ENCODE measurements around the gene RNF135.
"Not testable (repeated sequence)": the region's sequence is repeated elsewhere in the genome, so short reads cannot be mapped to it uniquely, and the experiment has no call there.

The RNF135 gene, protein sequence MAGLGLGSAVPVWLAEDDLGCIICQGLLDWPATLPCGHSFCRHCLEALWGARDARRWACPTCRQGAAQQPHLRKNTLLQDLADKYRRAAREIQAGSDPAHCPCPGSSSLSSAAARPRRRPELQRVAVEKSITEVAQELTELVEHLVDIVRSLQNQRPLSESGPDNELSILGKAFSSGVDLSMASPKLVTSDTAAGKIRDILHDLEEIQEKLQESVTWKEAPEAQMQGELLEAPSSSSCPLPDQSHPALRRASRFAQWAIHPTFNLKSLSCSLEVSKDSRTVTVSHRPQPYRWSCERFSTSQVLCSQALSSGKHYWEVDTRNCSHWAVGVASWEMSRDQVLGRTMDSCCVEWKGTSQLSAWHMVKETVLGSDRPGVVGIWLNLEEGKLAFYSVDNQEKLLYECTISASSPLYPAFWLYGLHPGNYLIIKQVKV

DNA sequence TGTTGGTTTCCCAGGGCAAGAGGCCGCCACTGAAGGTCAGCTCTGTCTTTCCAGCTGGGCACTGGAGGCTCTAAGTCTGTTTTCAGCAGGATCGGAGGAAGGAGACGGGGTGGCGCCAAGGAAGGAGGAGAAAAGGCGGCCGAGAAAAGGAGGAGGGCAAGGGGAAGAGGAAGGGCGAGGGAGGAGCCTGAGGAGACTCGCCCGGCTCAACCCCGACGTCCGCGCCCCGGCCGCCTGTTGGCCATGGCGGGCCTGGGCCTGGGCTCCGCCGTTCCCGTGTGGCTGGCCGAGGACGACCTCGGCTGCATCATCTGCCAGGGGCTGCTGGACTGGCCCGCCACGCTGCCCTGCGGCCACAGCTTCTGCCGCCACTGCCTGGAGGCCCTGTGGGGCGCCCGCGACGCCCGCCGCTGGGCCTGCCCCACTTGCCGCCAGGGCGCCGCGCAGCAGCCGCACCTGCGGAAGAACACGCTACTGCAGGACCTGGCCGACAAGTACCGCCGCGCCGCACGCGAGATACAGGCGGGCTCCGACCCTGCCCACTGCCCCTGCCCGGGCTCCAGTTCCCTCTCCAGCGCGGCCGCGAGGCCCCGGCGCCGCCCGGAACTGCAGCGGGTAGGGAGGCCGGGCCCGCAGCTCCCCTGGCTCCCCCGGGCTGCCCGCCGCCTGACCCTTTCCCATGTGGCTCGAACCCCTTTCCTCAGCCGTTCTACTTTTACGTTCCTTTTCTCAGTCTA lies at the start of gene RNF135:
TSS of gene RNF135 (plus strand) at position 209 of the 737 bp plus-strand sequence. CDS start at position 244, 35 bp downstream.
- DNase-seq: peak; percentile 62 to 69

DNA sequence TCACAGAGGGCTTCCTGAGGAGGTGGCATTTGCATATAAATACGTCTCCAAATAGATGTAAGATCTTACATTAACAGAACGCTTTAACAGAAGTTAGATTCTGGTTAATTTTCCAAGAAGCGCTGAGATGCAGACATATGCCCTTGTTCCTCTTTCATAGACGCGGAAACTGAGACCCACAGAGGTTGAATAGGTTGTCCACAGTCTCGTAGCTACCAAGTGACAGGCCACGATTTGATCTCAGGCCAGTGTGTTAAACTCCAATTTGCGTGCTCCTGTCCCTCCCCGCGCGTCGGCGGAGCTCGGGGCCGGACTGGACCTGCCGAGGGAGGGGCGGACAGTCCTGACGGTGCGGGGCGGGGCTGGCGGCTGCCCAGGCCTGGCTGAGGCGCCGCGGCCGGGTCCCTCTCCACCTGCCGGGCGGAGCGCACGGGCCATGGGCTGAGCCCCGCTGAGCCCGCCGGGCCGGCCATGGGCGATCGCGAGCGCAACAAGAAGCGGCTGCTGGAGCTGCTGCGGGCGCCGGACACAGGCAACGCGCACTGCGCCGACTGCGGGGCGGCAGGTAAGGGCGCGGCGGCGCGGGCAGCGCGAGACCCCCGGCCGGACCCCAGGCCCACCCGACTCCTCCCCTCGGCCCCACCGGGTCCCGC lies 49.2 kb upstream of the RNF135 start, which contains the start of gene ADAP2:
TSS of gene ADAP2 (plus strand) at position 402 of the 653 bp plus-strand sequence. CDS start at position 472, 70 bp downstream.
- DNase-seq: peak in 1 of 2 donors; percentile 49

DNA sequence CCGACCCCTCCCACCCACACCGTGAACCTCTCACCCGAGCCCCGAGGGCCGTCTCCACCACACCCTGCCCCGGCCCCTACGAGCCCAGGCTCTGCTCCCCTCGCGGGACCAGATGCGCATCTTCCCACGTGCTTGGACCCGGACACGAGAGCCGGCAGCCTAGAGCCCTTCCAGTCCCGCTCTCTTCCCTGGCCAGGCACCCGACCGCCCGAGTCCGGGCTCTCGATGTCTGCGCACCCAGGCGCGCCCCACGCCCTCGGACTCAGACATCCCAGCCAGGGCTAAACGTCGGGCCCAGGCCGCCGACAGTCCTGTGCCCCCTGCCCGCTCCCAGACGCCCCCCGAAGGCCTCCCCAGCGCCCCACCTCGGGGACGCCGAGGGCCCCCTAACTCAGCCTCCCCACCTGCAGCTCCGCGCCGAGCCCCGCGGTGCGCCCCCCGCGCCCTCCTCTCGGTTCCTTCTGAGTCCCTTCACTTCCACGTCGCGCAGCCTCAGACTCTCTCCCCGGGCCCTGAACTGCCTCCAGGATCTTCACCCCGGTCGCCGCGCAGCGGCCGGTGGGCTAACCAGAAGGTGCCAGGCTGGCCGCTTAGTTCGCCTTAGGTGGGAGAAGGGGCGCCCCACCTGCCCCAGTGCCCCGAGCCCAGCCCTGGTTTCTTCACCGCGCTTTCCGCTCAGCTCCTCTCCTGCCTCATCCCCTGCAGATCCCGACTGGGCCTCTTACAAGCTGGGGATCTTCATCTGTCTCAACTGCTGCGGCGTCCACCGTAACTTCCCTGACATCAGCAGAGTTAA lies 48.4 kb upstream of the RNF135 start:
- peak in 1 of 2 donors; percentile 11 for DNase-seq

DNA sequence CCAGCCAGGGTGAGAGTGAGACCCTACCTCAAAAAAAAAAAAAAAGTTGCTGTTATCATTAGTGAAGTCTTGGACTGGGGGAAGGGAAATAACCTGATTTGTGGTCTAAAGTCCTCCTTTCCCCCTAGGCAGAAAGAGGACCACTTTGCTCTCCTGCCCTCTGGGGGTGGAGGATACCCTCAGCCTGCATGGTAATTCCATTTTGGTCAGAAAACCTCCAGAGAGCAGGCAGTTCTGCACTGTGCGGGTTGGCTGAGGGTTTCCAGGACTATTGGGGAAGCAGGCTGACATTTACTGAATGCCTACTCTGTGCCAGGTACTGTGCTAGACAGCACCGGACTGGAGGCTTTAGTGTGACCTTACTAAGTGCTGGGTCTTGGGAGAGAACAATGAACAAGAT lies 46.5 kb upstream of the RNF135 start:
- no peak for DNase-seq

DNA sequence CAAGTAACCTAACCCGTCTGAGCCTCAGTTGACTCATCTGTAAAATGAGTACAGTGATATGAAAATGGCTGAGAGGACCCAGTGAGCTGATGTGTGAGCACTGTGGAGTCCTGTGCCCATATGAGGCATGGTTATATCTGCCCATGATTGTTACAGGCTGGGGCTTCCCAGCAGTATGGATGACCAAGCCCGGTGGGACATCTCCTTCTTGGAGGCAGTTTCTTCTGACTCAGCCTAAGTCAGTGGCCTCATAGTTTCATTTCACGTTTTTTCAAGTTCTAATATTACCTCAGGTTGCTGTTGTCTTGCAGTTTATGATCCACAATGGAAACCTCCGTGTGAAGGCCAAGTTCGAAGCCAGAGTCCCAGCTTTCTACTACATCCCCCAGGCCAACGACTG lies 44.3 kb upstream of the RNF135 start:
- no peak for DNase-seq

DNA sequence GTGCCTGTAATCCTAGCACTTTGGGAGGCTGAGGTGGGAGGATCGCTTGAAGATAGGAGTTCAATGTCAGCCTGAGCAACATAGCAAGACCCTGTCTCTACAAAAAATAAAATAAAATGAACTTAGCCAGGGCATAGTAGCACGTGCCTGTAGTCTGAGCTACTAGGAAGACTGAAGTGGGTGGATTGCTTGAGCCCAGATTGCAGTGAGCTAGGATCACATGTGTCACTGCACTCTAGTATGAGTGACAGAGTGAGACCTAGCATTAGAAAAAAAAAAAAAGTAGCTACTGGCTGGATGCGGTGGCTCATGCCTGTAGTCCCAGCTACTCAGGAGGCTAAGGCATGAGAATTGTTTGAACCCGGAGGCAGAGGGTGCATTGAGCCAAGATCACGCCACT lies 43.1 kb upstream of the RNF135 start:
- no peak for DNase-seq

DNA sequence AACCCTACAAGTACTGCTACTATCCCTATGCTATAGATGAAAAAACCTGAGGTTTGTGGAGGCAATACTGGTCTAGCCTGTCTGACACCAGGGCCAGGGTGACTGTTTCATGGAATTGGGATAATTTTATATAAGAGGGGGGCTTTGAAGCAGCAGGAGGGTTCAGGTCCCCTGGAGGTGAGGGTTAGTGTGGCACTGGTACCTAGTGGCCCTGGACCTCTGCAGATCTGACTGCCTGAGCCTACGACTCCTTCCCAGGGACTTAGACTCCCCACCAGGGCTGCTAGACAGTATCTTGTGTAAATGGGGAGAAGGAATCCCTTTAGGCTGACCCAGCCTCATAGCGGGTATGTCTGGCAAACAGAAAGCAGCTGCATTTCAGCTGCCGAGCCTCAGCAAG lies 42.3 kb upstream of the RNF135 start:
- no peak for DNase-seq

DNA sequence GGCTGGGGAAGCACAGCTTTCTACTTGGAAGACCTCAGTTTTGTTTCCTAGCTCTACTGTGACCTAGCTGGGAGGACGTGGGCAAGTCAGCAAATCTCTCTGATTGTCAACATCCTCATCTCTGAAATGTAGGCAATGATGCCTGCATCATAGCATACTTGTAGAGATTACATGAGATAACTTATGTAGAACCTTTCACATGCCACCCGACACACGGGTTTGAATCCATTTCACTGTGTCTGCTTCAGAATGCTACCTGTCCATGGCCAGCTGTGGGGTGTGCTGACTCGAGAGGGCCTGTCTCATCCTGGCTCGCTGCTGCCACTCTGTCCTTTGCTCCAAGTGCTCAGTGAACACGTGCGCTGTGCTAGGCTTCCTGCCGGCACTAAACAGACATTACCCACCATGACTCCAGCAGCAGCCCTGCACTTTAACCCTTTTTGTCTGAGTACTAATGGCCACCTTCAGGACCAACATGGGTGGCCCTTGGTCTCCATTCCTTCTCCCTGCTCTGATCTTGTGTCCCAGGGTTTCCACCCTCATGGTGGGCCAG lies 41.7 kb upstream of the RNF135 start:
- no peak for DNase-seq

DNA sequence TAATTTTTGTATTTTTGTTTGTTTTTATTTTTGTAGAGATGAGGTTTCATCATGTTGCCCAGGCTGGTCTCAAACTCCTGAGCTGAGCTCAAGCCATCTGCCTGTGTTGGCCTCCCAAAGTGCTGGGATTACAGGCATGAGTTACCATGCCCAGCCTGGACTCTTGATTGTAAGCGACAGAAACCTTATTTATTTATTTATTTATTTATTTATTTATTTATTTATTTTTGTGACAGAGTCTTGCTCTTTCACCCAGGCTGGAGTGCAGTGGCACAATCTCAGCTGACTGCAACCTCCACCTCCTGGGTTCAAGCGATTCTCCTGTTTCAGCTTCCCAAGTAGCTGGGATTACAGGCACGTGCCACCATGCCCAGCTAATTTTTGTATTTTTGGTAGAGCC lies 41.0 kb upstream of the RNF135 start:
- DNase-seq: not testable (repeated sequence)

DNA sequence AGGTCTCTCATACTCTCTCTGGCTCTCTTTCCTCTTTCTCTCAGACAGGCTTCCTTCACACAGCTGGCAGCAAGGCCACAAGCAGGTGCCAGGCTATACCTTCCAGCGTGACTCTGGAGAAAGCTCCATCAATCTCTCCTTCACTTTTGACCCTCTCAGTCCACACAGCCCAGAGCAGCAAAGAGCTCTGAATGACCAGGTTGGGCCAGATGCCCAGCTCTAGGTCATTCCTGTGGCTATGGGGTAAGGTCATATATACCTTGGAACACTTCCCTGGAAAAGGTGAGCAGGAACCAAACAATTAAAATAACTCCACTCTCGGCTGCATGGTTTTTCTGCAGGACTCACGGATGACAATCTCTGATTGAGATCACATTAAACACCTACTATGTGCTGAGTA lies 40.3 kb upstream of the RNF135 start:
- no peak for DNase-seq

DNA sequence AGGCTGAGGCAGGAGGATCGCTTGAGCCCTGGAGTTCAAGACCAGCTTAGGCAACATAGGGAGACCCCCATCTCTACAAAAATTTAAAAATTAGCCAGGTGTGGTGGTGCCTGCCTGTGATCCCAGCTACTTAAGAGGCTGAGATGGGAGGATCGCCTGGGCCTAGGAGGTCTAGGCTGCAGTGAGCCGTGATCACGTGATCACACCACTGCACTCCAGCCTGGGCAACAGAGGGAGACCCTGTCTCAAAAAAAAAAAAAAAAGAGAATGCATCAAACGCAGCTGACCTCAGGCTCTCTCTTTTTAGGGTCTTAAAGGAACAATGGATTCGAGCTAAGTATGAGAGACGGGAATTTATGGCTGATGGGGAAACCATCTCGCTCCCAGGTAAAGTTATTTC lies 39.3 kb upstream of the RNF135 start:
- not testable (repeated sequence) for DNase-seq

DNA sequence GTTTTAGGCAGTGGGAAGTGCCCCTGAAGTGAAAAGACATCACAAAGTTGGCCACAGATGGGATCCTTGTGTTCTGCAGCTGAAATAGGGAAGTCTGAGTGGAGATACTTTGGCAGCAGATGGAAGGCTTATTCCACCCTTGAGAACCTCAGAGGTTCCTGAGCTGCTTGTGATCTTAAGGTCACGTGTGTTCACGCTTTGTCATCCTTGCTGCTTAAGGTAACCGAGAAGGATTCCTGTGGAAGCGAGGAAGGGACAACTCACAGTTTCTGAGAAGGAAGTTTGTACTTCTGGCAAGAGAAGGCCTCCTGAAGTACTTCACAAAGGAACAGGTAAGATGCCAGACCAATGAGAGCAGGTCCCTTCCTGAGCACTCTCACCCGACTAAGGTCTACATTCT lies 36.9 kb upstream of the RNF135 start:
- no peak for DNase-seq

DNA sequence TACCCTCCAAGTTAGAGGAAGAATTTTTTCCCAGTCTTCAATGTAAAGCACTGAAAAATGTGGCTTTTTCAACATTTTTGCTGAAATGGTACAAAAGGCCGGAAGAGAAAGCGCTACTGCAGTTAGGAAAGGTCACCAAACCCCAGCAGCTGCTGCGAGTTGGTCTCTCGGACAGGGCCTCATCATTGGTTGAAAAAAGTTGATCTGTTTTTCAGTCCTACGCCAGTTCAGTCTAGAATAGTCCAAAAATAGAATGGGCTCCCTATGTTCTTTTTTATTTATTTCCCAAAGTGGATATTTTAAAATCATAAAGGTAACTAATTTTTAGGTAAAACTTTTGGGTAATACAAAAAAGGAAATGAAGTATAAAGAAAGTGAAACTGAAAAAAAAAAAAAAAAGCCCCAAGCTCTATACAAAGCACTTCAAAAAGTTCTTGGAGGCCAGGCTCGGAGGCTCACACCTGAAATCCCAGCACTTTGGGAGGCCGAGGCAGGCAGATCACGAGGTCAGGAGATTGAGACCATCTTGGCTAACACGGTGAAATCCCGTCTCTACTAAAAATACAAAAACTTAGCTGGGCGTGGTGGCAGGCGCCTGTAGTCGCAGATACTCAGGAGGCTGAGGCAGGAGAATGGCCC lies 31.7 kb upstream of the RNF135 start:
- no peak for DNase-seq

DNA sequence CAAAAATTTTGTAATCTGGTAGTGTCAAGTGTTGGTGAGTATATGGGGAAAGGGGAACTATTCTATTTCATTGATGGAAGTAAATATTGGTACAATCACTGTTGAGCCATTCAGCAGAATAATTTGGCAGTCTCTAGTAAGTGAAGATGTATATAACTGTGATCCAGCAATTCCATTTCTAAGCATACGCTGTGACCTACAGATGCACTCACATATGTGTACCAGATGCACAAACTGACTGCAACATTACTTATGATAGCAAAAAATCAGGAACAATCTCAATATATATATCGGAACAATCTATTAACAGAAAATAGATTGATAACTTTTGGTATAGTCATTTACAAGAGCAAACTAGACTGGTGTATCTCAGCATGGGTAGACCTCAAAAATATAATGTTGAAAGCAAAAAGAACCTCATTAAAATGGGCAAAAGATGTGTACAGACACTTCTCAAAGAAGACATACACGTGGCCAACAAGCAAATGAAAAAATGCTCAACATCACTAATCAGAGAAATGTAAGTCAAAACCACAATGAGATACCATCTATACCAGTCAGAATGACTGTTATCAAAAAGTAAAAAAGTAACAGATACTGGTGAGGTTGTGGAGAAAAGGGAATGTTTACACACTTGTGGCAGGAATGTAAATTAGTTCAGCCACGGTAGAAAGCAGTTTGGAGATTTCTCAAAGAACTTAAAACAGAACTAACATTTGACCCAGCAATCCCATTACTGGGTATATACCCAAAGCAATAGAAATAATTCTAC lies 28.3 kb upstream of the RNF135 start:
- no peak for DNase-seq

DNA sequence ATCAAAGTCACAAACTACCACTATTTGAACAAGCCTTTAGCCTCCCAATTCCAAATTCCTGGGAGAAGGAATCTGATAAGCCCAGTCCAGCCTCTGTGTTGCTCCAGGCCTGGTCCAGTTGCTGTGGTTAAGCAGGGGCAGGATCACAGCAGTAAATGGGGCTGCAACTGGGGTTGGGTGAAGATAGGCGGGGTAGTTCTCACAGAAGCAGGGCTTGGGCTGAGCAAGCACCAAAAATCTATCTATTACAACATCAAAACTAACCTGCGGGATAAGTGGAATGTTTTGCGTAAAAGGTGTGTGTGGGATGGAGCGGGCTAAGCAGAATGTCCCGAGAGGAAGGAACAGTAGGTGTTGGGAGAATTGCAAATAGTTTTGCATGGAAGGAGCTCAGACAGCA lies 23.0 kb upstream of the RNF135 start:
- DNase-seq: no peak

DNA sequence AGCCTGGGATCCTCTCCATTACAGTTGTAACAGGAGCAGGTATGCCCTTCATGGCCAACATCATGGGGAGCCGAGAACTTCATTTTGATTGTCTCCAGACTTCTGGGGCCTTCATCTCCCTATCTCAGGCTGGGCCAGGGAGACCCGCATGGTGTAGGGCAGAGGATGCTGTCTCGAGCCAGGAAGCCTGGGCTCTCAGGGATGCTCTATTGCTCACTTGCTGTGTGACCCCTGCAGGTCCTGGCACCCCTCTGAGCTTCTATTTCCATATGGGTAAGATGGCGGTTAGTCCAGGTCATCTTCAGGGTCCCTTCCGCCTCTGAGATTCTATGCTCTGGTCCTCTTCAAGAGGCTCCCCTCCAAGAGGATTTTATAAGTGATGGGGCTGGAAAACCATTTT lies 20.6 kb upstream of the RNF135 start:
- DNase-seq: no peak

DNA sequence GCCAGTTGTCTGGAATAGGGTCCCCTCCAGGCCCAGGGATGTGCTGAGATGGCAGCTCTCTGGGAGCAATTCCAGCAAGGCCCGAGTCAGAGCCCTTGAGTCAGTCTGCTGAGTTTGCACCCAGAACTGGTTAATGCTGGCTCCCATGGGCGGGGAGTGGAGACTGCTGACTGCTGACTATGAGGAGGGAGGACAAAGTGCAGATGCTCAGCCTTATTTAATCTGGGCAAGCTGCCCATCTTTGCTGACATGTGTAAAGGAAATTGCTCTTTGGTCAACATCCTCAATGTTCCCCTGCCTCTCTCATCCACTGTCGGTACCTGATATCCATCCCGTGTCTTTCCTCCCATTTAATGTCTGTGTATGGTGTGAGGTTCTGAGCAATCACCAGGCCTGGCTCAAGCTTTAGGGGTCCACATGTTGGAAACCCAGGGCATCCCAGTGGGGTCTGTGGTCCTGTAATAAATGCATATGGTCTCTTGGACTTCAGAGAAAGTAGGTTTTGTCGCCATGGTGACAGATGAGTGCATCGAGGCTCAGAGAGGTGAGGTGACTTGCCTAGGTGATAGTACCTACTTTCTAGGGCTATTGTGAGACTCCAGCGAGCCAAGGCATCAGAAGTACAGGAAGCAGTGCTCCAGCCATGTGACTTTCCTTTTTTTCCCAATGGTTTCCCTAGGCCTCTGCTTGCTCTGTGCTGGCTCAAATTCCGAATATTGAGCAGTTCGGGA lies 20.0 kb upstream of the RNF135 start:
- peak in 1 of 2 donors; percentile 40 for DNase-seq

DNA sequence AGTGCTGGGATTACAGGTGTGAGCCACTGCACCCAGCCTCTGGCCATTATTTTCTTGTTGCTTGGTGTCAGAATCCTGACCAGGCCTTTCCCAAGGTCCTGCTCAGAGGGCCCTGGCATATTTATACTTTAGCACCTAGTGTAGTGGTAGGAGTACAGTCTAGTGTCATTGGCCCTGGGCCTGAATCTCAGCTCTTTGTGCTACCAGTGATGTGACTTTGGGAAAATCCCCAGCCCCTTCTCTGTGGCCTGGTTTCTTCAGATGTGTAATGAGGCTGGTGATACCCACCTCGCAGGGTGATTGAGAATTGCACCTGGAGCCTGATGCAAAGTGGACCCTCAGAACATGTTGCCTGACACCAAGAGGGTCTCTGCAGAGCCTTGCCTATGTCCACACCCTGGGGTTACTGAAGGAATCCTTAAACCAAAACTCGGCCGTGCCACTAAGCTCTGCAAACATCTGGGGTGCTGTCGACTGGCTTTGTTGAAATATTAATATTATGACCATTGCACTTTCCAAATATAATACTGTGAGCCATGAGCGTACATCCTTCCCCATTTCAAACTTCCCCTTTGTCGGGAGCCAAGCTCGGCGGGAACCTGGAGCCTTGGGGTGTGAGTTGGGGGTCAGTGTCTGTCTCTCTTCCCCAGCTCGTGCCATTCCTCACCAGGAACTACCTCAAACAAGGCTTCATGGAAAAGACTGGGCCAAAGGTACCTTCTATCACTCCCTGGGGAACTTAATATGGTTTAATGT lies 18.0 kb upstream of the RNF135 start:
- DNase-seq: peak in 1 of 2 donors; percentile 30

DNA sequence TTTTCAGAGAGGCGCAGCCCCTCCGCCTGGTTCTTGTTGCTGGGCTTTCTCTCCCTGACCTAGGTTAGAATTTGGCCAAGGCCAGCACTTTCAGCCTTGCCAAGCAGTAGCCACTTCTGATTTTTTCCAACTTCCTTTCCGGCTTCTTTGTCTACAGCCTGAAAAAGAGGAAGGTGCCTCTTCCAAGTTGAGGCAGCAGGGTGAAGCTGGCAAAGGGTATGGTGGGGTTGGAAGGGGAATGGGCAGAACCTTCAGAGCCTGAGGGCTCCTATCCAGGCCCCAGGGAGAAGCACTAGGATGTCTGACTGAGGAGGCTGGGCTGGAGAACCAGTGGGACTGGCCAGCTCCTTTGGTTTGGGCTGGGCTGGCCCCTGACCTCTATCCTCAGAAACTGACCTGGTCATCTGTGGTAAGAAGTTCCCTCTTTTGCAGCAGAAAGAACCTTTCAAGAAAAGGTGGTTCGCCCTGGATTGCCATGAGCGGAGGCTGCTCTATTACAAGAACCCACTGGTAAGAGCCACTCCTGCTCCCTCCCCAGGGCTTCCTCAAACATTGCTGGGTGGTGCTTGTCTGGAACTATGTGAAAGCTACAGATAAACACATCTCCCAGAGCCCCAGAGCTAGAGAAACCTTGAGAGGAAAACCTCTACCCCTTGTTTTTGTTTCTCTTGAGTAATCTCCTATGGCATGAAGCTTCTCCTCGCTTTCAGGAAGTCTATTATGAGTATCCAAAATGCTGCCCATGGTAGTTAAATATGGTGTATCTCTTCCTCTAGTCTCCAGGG lies 16.6 kb upstream of the RNF135 start:
- no peak for DNase-seq
